ENCODE measurements around the gene CASP2.

- TF ChIP-seq, protein P1, sequence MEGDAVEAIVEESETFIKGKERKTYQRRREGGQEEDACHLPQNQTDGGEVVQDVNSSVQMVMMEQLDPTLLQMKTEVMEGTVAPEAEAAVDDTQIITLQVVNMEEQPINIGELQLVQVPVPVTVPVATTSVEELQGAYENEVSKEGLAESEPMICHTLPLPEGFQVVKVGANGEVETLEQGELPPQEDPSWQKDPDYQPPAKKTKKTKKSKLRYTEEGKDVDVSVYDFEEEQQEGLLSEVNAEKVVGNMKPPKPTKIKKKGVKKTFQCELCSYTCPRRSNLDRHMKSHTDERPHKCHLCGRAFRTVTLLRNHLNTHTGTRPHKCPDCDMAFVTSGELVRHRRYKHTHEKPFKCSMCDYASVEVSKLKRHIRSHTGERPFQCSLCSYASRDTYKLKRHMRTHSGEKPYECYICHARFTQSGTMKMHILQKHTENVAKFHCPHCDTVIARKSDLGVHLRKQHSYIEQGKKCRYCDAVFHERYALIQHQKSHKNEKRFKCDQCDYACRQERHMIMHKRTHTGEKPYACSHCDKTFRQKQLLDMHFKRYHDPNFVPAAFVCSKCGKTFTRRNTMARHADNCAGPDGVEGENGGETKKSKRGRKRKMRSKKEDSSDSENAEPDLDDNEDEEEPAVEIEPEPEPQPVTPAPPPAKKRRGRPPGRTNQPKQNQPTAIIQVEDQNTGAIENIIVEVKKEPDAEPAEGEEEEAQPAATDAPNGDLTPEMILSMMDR (IDR thresholded peaks at IDR 0.05), result peak; percentile 76 to 95 (median 89)
- TF ChIP-seq POLR2A (IDR thresholded peaks at IDR 0.05), result no peak
Measured at GRCh38 chr7:143240291-143241168, 47.6 kb upstream of the CASP2 start.
